H1 (cell line): ENCODE results near the gene CRPPA. TPM values are rescaled to one million over a fixed set of nuclear protein-coding genes. Genes with fewer than 3 reads are reported as not detected.

Experiments
- CTCF ChIA-PET: fragments of 300-600 bp; sonication (Branson Sonifier 250); formaldehyde crosslinking; loops from one replicate; lab custom pipeline; 2021; ENCODE audit not compliant: partially characterized antibody; lab: Charles Lee
- POLR2A ChIA-PET: fragments of 300-600 bp; sonication (Branson Sonifier 250); formaldehyde crosslinking; loops from one replicate; lab custom pipeline; 2021; ENCODE audit warnings: inconsistent platforms; ENCODE audit not compliant: partially characterized antibody; lab: Charles Lee
- DNase-seq, 2 experiments: peaks; one replicate each; pipeline versions ENCODE4 v3.0.0 to v3.0.0-alpha.2; 2010 to 2022; ENCODE audit warnings: low spot score in 2 of 2, low read depth in 1 of 2, mixed read lengths in 1 of 2
- FAIRE-seq: peaks from 2 replicates; lab custom pipeline; 2011; peaks lifted over from hg19 to GRCh38; lab: Jason Lieb, UNC
- H2AFZ ChIP-seq: 2 replicates; pipeline ENCODE4 v1.8.1; 2012; ENCODE audit warnings: low read length, inconsistent platforms
- H2AK5ac ChIP-seq: 2 replicates; pipeline ENCODE4 v1.6.1; 2013; ENCODE audit warnings: low read depth, low read length
- H2BK120ac ChIP-seq: replicated peaks from 2 replicates; pipeline ENCODE3; 2013; ENCODE audit warnings: low read depth, low read length, inconsistent platforms
- H2BK12ac ChIP-seq: 2 replicates; pipeline ENCODE4 v1.6.1; 2013; ENCODE audit warnings: low read depth, low read length
- H2BK15ac ChIP-seq: 2 replicates; pipeline ENCODE4 v1.6.1; 2013; ENCODE audit warnings: low read length
- H2BK20ac ChIP-seq: 2 replicates; pipeline ENCODE4 v1.6.1; 2013; ENCODE audit warnings: low read length
- H2BK5ac ChIP-seq: 2 replicates; pipeline ENCODE4 v1.6.1; 2013; ENCODE audit warnings: low read depth, low read length
- H3K14ac ChIP-seq: 2 replicates; pipeline ENCODE4 v1.6.1; 2013; ENCODE audit warnings: inconsistent platforms; ENCODE audit not compliant: insufficient read length
- H3K18ac ChIP-seq: 2 replicates; pipeline ENCODE4 v1.6.1; 2013; ENCODE audit warnings: low read length; ENCODE audit errors: extremely low read depth
- H3K23ac ChIP-seq: 2 replicates; pipeline ENCODE4 v1.6.1; 2013; ENCODE audit warnings: inconsistent platforms; ENCODE audit not compliant: insufficient read length
- H3K23me2 ChIP-seq: 2 replicates; pipeline ENCODE4 v1.6.1; 2013; ENCODE audit warnings: low read depth, low read length
- H3K27ac ChIP-seq: 2 replicates; pipeline ENCODE4 v1.6.1; 2011; ENCODE audit warnings: low read depth, low read length, inconsistent platforms
- H3K27me3 ChIP-seq, 4 experiments: replicated peaks in 1 of 4; 1 replicate in 1 of 4; 2 replicates in 3 of 4; pipeline versions ENCODE4 v1.6.1 to v1.8.1; 2011 to 2013; ENCODE audit warnings: low read length in 3 of 4, mild to moderate bottlenecking in 3 of 4, inconsistent platforms in 2 of 4, mixed read lengths in 2 of 4, moderate library complexity in 1 of 4; ENCODE audit not compliant: control insufficient read depth in 3 of 4, insufficient read depth in 3 of 4; ENCODE audit errors: extremely low read depth in 1 of 4
- H3K36me3 ChIP-seq, 4 experiments: 2 replicates each; pipeline versions ENCODE4 v1.6.1 to v1.8.1; 2011 to 2013; ENCODE audit warnings: mild to moderate bottlenecking in 4 of 4, low read length in 3 of 4, moderate library complexity in 2 of 4, control low read depth in 1 of 4, inconsistent platforms in 1 of 4; ENCODE audit not compliant: insufficient read depth in 4 of 4, control insufficient read depth in 2 of 4
- H3K4ac ChIP-seq: replicated peaks from 2 replicates; pipeline ENCODE3; 2013; ENCODE audit warnings: low read length, low read depth, mixed read lengths, inconsistent platforms; ENCODE audit not compliant: insufficient read length
- H3K4me1 ChIP-seq, 4 experiments: replicated peaks in 1 of 4; 1 replicate in 1 of 4; 2 replicates in 3 of 4; pipeline versions ENCODE4 v1.6.1 to v1.8.1; 2011 to 2013; ENCODE audit warnings: low read length in 3 of 4, inconsistent platforms in 2 of 4, mixed read lengths in 1 of 4; ENCODE audit not compliant: insufficient read depth in 4 of 4, control insufficient read depth in 3 of 4
- H3K4me2 ChIP-seq, 2 experiments: 2 replicates each; pipeline versions ENCODE4 v1.6.1 to v1.8.1; 2011 to 2013; ENCODE audit warnings: low read depth in 2 of 2, low read length in 2 of 2, control low read depth in 1 of 2, inconsistent platforms in 1 of 2, mild to moderate bottlenecking in 1 of 2; ENCODE audit not compliant: insufficient read depth in 1 of 2
- H3K4me3 ChIP-seq, 4 experiments: fragments of 200-600, 300-600 bp in 1 of 4; sonication (generic), shearing (Covaris generic), sonication (Bioruptor Twin) in 1 of 4; 2 replicates each; pipeline versions ENCODE4 v1.5.1 to v1.8.1; 2011 to 2016; ENCODE audit warnings: low read length in 4 of 4, low read depth in 3 of 4, control low read depth in 2 of 4, inconsistent platforms in 2 of 4, mild to moderate bottlenecking in 2 of 4, mixed read lengths in 1 of 4, moderate library complexity in 1 of 4; ENCODE audit not compliant: insufficient read depth in 2 of 4; ENCODE audit errors: extremely low read depth in 1 of 4
- H3K56ac ChIP-seq: replicated peaks from 2 replicates; pipeline ENCODE3; 2013; ENCODE audit warnings: low read depth, mild to moderate bottlenecking, mixed read lengths, low read length, inconsistent platforms; ENCODE audit not compliant: insufficient read length
- H3K79me1 ChIP-seq: 2 replicates; pipeline ENCODE4 v1.6.1; 2013; ENCODE audit warnings: low read depth, low read length, control low read depth
- H3K79me2 ChIP-seq, 2 experiments: 2 replicates each; pipeline versions ENCODE4 v1.6.1 to v1.8.1; 2012 to 2013; ENCODE audit warnings: low read length in 2 of 2, mild to moderate bottlenecking in 2 of 2, inconsistent platforms in 1 of 2; ENCODE audit not compliant: insufficient read depth in 2 of 2, control insufficient read depth in 1 of 2
- H3K9ac ChIP-seq, 4 experiments: replicated peaks in 1 of 4; 1 replicate in 1 of 4; 2 replicates in 3 of 4; pipeline versions ENCODE4 v1.6.1 to v1.8.1; 2011 to 2013; ENCODE audit warnings: low read depth in 3 of 4, low read length in 3 of 4, control low read depth in 2 of 4, mild to moderate bottlenecking in 2 of 4, moderate library complexity in 2 of 4, inconsistent platforms in 1 of 4; ENCODE audit errors: extremely low read depth in 1 of 4
- H3K9me3 ChIP-seq, 2 experiments: 2 replicates each; pipeline versions ENCODE4 v1.6.1 to v1.8.1; 2012 to 2013; ENCODE audit warnings: mild to moderate bottlenecking in 2 of 2, moderate library complexity in 2 of 2, control low read depth in 1 of 2, inconsistent platforms in 1 of 2, low read depth in 1 of 2, low read length in 1 of 2, mixed read lengths in 1 of 2; ENCODE audit not compliant: insufficient read depth in 2 of 2
- H4K20me1 ChIP-seq, 2 experiments: replicated peaks in 1 of 2; 2 replicates each; pipeline versions ENCODE3 to v1.8.1; 2011 to 2013; ENCODE audit warnings: inconsistent platforms in 2 of 2, low read length in 2 of 2, mild to moderate bottlenecking in 1 of 2; ENCODE audit not compliant: insufficient read depth in 2 of 2, control insufficient read depth in 1 of 2
- H4K5ac ChIP-seq: 2 replicates; pipeline ENCODE4 v1.6.1; 2013; ENCODE audit warnings: low read length, low read depth, mixed read lengths, inconsistent platforms; ENCODE audit not compliant: insufficient read length
- H4K8ac ChIP-seq: 2 replicates; pipeline ENCODE4 v1.8.0; 2013; ENCODE audit warnings: mild to moderate bottlenecking, moderate library complexity, low read length, inconsistent platforms; ENCODE audit not compliant: insufficient read depth; ENCODE audit errors: extremely low read depth
- H4K91ac ChIP-seq: replicated peaks from 2 replicates; pipeline ENCODE3; 2013; ENCODE audit warnings: low read length, mixed read lengths, inconsistent platforms; ENCODE audit not compliant: insufficient read length
- EP300 ChIP-seq, 2 experiments: IDR thresholded peaks; 1 replicate in 1 of 2; 2 replicates in 1 of 2; pipeline ENCODE4 v1.6.1; 2011 to 2012; ENCODE audit warnings: low read depth in 2 of 2, low read length in 2 of 2, mild to moderate bottlenecking in 2 of 2, borderline replicate concordance in 1 of 2, inconsistent platforms in 1 of 2, moderate library complexity in 1 of 2
- HDAC2 ChIP-seq, 2 experiments: fragments of 300-600 bp in 1 of 2; sonication (generic) in 1 of 2; IDR thresholded peaks; 2 replicates each; pipeline ENCODE4 v1.6.1; 2011 to 2012; ENCODE audit warnings: low read depth in 2 of 2, low read length in 2 of 2, mild to moderate bottlenecking in 2 of 2, moderate library complexity in 2 of 2, borderline replicate concordance in 1 of 2, inconsistent platforms in 1 of 2
- WGBS, 2 experiments: shearing (Covaris generic) in 1 of 2; methylation state at CpG; one replicate each; pipeline versions ENCODE4 v1.1.6 to v1.1.7; 2013 to 2015; ENCODE audit warnings: low lambda C conversion rate in 2 of 2, mixed read lengths in 2 of 2, inconsistent platforms in 1 of 2, low coverage in 1 of 2, missing lambda C conversion rate in 1 of 2; ENCODE audit not compliant: insufficient replicate concordance in 2 of 2, insufficient coverage in 1 of 2, insufficient read length in 1 of 2; ENCODE audit errors: extremely low coverage in 1 of 2, missing lambda C conversion rate in 1 of 2; 5-methylcytosine and 5-hydroxymethylcytosine counted together
- polyA plus RNA-seq, 7 experiments: library from polyadenylated mRNA; depleted of rRNA in 3 of 7; stranded (reverse) in 5 of 7; unstranded in 2 of 7; fragments of >200 nt in 5 of 7; fragments of 200-250 nt in 2 of 7; gene quantifications; 1 replicate in 5 of 7; 2 replicates in 1 of 7; 4 replicates in 1 of 7; pipeline versions ENCODE4 v1.2.1 to v1.2.3, GENCODE V29; 2011 to 2013; ENCODE audit warnings: missing spikeins in 2 of 7, mixed read lengths in 2 of 7
- total RNA-seq: library from RNA; stranded (reverse); fragmentation: NEBNext Ultra II Directional; extraction: Animal tissue kit (Norgen Biotek cat#: 25700); gene quantifications from 2 replicates; pipeline ENCODE4 v1.2.1, GENCODE V29; 2021

CRPPA gene
- total and polyA plus RNA-seq, 2 of the 8 experiments (the other 6 are each of a cell fraction or from before 2014, with no cell fraction given) = 0.23 to 0.39 TPM

GRCh38 chr7:16404636-16405035, 16.7 kb downstream of the CRPPA start:
- ChIA-PET POLR2A (no interaction called here), CTCF (interaction anchor here (1.2 kb wide), 1 partner anchor 10 kb away, joined by 3 read pairs; no protein-coding TSS in a partner anchor)

More at GRCh38 chr7:16404636-16405035, 16.7 kb downstream of the CRPPA start:
- H3K79me2 ChIP-seq = no peaks in the 10 kb centered on the region; a peak in 1 of 4 replicates
- no peak for TF ChIP-seq EP300 (IDR thresholded peaks at IDR 0.05; ENCODE audit: borderline replicate concordance in 1 of 2, low read depth in 2 of 2, low read length in 2 of 2)
- TF ChIP-seq HDAC2 (IDR thresholded peaks at IDR 0.05; ENCODE audit: borderline replicate concordance in 1 of 2, low read depth in 2 of 2, low read length in 2 of 2) = no peak
- no peak overlapping the region for H3K23ac ChIP-seq
- no peak overlapping the region for H2BK15ac ChIP-seq
- no peak overlapping the region for H3K9ac ChIP-seq
- no peak overlapping the region for H2BK20ac ChIP-seq
- no peak overlapping the region for H3K4me2 ChIP-seq
- H4K20me1 ChIP-seq = no peaks in the 10 kb centered on the region
- no peaks in the 10 kb centered on the region for H3K79me1 ChIP-seq
- no peak overlapping the region for H4K5ac ChIP-seq
- no peak overlapping the region for H2AK5ac ChIP-seq
- no peaks in the 10 kb centered on the region for H3K23me2 ChIP-seq
- H3K4me3 ChIP-seq = no peak overlapping the region
- 100% methylated on average over 1 of the region's 1 CpG; no CpG with 5 or more reads in 1 of the 2 experiments for WGBS, 2 experiments
- no peak overlapping the region for H3K4ac ChIP-seq
- H3K9me3 ChIP-seq = peaks cover 12% of the 10 kb centered on the region in 2 experiments
- no peak overlapping the region for H3K56ac ChIP-seq
- H3K27ac ChIP-seq = no peak overlapping the region
- H2AFZ ChIP-seq = no peak overlapping the region
- no peak overlapping the region for H4K91ac ChIP-seq
- no peak overlapping the region for H3K18ac ChIP-seq
- peaks cover 0 to 6% (median 0%) of the 10 kb centered on the region in 4 experiments; a peak in 2 of 8 replicates for H3K36me3 ChIP-seq
- no peaks in the 10 kb centered on the region for H3K27me3 ChIP-seq
- H2BK120ac ChIP-seq = no peak overlapping the region
- H3K14ac ChIP-seq = no peak overlapping the region
- H2BK5ac ChIP-seq = no peak overlapping the region
- no peak overlapping the region for H4K8ac ChIP-seq
- H3K4me1 ChIP-seq = no peaks in the 10 kb centered on the region
- FAIRE-seq = no peak
- no peak for DNase-seq
- no peak overlapping the region for H2BK12ac ChIP-seq
